Stimulated activated CD8-positive, alpha-beta memory T cell treated with anti-CD3 and anti-CD28 coated beads, Interleukin-4, amount 100 ng/mL, for 4 hours (primary cell): ENCODE results near the gene FLT3.
"Not testable (repeated sequence)": the region's sequence is repeated elsewhere in the genome, so short reads cannot be mapped to it uniquely, and the experiment has no call there.

Source experiments
- DNase-seq, 2 donors: peaks; one replicate each; pipeline ENCODE4 v3.0.0-alpha.2; 2020; ENCODE audit warnings: low read depth in 2 of 2, low spot score in 1 of 2

The FLT3 gene

DNA sequence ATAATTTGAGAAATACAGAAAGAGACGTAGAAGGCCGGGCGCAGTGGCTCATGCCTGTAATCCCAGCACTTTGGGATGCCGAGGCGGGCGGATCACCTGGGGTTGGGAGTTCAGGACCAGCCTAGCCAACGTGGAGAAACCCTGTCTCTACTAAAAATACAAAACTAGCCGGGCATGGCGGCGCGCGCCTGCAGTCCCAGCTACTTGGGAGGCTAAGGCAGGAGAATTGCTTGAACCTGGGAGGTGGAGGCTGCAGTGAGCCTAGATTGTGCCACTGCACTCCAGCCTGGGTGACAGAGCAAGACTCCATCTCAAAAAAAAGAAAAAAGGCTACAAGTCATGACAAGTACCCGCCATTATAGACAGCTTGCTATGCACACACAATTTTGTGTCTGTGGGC is 95.4 kb downstream of the FLT3 start:
- not testable (repeated sequence) for DNase-seq

DNA sequence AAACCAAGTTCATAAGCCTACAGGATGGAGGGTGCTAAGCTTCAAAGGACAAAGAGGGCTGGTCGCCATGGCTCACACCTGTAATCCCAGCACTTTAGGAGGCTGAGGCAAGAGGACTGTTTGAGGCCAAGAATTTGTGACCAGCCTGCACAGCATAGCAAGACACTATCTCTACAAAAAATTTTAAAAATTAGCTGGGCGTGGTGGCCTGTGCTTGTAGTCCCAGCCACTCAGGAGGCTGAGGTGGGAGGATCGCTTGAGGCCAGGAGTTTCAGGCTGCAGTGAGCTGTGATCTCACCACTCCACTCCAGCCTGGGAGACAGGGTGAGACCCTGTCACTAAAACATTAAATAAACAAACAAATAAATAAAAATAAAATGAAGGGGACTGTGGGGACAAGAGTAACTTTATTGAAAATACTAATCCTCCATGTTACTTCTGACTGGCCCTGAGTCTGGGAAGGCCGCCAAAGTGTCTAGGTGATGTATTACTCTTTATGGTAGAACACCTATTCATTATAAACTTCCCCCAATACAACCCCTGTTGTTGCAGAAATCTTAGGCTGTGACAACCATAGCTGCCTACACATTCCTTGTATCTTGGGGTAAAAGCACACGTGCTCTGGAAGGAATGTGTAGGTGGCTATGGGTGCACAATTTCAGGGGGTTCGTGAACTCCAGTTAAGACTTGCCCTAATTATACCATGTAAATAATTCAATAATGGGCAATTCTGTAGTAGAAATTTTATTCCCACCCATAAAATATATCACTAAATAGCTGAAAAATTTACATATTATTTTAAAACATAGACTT is 97.3 kb downstream of the FLT3 start:
- DNase-seq = no peak

DNA sequence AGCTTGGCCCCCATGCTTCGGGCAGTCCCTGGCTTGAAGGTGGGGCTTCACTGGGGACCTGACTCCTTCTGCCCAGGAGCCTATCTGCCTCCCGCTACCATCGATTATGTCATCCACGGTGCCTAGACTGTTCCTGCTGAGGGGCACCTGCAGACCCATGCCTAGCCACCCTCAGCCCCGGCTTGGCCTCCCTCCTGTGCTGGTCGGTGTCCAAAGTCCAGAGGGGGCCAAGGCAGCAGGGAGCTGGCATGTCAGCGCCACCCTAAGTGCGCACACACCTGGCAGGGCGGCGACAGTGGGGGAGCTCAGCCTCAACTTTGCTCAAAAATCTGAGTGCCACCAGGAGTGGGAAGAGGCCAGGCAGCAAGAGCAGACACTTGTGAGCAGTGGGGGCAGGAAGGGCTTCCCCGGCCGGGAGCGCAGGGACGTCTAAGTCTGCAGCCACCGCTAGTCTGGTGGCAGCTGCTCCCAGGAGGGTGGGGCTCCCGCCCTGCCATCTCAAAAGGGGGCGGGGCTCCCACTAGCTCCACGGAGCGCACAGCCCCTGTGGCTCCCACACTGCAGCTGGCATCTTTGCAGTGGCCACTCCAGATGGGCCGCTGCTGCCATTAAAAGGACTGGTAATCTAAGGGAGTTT is 98.4 kb downstream of the FLT3 start:
- no peak for DNase-seq

DNA sequence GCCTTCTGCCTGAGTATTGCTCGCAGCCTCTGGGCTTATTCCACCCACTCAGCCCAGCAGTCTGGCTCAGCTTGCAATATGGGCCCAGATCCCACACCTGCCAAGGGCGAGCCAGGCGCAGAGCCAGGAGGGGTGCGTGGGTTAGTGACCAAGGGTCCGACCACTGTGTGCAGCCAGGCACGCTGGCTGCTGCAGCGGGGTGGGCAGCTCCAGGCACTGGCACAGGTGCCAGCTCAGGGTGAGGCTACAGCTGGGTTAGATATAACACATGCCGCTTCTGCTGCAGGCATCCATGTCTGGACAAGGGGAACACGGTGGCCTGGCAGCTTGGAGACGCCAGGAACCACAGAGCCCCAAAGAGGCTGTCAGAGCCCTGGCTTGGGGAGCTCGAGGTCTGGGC is 99.3 kb downstream of the FLT3 start:
- DNase-seq = no peak

DNA sequence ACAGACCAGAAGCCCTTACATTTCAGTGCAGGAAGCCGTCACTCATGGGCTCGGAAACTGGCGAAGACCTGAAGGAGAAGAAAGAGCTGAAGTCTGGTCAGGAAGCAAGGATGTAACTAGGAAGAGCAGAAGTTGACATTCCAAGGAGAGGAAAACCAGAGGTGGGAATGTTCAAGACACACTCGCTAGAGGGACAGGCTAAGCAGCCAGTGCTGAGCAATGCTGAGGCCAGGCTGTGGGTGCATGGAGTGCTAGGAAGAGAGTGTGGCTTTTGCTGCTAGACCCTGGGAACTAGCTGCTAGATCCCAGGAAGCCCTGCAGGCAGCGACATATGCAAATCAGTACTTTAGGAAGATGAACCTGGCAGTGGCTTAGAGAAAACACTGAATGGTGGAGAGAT is 99.8 kb downstream of the FLT3 start:
- DNase-seq = no peak

DNA sequence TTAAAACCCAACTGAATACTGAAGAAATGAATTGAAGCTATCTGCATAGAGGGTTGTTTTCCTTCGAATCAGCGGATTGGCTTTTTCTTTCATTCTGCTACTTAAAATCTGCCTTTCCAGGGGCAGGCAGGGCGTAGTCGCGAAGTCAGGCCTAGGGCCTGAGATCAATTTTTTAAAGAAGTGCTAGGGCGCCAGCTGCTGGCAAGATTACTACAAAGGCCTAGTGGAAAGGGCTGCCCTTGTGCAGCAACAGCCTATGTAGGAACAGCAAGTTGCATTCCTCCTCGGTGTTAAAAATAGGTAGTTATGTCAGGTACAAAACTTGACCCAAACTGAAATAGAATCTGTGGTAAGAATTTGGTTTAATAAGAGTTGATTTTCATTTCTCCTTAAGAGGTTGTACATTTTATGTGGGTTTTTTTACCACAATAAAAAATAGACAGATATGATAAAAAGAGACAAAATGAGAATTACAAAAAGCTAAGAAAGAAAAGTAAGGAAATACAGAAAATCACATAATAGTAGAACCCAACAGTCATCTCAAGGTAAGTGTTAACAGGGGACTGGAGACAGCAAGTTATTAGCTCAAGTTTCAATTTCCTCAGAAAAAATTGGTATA is 102.4 kb downstream of the FLT3 start:
- DNase-seq = no peak

DNA sequence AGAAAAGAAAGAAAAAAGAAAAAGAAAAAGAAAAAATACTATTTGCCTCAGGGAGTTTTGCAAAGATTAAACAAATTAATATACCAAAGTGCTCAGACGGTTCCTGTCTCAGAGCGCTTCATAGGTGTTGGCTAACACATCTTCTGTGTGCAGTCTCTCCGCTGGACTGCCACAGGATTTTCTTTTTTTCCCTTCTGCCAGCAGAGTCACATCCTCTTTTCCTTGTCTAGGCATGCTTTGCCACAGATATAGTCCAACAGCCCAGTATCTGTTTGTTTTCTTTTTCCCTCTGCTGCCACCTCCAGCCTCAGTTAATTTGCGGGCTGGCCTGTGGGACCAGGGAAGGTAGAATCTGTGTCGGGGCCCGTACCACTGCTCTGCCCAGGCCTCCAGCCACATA is 108.5 kb downstream of the FLT3 start:
- DNase-seq = no peak

DNA sequence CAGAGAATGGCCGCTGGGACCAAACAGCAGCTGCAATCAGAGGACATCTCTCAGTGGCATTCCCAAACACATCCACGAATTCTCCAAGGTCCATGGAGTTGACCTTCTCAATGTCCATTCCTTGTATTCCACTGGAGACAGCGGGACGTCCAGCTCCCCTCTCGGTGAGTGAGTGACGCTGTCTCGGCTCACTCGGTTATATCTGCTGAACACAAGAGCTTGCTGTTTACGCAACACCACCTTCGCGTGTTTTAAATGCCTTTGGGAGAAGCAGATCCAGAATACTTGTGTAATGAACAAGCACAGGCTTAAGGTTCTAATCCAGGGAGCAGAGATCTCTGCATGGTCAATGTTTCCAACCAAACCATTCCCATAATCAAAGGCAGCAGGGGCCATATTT is 111.9 kb downstream of the FLT3 start, which contains the start of gene URAD:
Gene URAD, minus strand, starts transcription at position 174 of the 400 bp plus-strand sequence. Its CDS starts 56 bp downstream, at position 118.
- DNase-seq = no peak

DNA sequence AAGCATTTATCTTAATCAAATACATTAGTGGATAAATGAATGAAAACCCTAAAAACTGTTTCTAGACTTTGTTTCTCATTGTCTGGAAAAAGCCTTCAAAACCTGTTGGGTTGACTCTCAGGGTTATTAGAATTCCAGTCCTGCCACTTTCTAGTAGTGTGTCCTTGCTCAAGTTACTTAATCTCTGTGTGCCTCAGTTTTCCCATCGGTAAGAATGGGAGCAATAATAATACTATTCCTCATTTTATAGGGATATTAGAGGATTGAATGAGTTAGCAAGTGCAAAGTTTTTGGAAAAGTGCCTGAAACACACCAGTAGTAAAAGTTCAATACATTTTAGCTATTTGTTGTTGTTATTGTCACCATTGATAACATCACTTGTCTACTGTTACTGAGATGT is 114.8 kb downstream of the FLT3 start:
- no peak for DNase-seq

DNA sequence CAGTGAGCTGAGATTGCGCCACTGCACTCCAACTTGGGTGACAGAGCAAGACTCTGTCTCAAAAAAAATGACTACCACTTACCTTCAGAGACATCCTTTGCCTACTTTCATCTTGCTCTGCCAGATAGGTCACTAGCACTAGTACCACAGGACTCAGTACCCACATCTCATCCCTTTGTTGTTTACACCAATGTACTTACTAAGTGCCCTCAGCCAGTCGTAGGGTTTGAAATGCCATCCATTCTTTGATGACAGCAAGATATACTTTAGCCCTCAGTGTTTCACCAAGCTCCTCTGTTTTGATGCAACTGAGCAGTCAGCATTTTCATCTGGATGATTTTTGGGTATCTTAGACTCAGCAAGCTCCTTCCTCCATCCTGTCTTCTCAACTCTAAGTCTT is 118.0 kb downstream of the FLT3 start:
- DNase-seq = no peak

DNA sequence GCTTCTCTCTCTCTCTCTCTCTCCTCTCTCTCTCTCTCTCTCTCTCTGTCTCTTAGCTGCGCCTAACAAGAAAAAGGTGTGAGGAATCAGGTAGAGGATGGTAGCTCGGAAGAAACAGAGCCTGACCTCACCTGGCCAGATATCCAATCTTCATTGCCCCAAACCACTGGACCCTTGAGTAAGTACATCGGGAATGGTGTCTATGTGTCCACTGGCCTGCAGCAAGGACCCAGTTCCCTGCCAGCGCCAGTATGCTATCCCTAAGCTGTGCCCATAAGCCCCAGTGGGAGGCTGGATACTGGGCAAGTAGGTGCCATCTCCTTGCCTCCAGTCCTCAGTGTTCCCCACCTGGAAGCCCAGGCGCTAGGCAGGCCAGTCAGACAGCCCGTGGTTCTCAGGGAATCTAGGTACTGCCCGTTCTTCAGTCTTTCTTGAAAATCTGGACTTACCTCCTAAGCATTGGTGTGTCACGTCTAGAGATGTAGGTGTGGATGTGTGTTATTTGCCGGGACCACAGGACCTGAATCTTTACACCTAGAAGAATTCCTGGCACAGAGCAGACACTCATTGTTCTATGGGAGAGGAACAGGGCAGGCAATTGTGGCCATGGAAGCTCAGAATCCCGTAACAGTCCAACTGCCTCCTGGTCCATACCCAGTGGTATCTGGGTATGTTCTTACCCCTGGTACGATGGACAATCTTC is 119.2 kb downstream of the FLT3 start:
- no peak for DNase-seq

DNA sequence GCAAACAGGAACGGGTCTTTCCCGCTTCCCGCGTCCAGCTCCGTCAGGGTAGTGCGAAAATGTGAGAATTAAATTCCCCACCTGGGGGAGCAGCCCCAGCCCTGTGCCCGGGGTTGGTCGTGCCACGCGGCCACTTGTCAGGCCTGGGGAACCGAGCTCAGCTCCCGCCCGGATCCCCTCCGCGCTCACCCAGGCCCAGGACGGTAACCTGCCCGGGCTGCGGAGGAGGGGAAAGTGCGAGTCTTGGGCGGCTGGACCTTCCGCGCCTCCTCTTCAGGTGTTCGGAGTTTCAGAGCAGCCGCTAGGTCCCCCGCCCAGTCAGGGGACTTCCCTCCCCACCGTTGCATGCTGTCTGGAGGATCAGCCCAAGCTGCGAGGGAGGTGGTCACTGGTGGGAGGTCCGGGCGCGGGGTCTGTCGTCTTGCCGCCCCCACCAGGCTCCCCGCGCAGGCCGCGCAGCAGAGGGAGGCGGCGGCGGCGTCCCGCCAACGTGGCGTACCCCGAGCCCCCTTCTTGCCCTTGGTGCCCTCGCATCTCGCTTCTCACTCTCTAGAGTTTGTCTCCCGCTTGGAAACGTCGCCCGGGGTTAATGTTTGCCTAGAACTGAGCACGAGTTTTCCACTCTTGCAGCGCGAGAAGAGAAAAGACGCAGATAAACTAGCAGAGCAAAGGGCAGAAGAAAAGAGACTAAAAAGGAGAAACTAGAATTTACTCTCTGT is 119.9 kb downstream of the FLT3 start:
- DNase-seq = no peak

DNA sequence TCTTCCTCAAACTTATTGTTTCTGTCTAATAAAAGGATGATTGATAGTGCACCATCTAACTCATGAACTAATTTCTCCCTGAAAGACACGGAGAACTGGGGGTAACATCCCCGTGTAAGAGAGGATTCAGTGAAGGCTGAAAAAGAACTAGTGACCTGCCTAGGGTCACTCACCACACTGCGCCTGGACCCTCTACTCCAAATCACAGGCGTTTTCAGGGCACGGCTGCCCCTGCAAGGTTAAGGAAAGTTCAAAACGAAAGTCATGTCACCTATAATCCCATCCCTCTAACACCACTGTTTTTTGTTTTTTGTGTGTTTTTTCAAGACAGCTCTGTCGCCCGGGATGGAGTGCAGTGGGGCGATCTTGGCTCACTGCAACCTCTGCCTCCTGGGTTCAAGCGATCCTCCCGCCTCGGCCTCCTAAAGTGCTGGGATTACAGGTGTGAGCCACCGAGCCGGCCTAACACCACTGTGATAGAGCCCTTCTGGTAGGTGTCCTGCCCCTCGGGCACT is 120.6 kb downstream of the FLT3 start:
- DNase-seq = no peak

DNA sequence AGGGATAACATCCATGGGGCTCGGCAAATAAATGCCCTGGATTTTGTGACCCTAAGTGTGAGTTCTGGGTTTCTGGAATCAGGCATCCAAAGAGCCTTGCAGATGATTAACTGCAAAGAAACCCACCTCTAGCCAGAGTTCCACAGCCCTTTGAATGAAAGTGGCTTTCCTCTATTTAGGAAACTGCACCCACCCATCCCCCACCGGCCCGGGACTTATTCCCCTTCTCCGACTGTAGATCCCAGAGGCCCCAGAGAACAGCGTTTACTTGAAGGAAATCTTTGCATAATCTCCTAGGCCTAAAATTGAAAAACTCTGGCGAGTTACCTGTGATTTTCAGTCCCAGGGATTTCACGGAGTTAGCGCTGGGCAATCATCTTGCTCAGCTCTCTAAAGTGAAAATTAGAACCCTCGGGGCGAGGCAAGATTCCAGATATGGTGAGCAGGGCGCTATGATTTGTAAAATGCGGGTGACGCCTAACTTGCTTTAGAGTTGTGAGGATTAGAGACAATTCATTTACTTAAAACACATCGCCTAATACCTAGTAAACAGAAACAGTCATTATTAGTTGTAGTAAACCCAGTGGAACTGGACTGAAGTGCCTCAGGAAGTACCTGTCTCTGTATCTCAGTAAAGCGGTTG is 121.3 kb downstream of the FLT3 start:
- DNase-seq = no peak

DNA sequence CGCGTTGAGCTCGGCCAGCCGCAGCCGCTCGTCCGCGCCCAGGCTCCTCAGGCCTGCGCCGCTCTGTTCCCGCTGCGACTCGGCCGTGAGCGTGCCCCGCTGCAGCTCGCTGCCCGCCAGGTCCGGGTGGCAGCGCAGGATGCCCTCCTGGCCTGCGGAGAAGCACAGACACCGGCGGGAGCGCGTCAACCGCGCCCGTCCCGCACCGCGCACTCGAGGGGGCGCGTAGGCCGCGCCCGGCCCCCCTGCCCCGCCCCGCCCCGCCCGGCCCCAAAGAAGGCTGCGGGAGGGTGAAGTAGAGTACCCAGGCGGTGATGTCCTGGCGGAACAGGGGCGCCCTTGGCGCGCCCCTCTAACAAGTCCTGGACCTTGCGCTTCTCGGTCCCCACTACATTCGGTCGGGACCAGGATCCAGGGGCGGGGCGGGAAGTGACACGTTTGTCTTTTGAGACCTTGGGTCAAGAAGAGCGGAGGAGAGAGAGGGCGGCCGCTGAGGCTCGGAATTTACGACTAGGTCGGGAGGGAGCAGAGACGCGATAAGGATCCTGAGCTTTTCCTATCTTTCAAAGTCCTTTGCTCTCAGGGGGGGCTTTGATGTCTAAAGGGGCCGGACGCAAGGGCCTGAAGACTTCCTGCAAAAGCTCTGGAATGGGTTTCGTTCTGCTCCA is 121.9 kb downstream of the FLT3 start:
- no peak for DNase-seq

DNA sequence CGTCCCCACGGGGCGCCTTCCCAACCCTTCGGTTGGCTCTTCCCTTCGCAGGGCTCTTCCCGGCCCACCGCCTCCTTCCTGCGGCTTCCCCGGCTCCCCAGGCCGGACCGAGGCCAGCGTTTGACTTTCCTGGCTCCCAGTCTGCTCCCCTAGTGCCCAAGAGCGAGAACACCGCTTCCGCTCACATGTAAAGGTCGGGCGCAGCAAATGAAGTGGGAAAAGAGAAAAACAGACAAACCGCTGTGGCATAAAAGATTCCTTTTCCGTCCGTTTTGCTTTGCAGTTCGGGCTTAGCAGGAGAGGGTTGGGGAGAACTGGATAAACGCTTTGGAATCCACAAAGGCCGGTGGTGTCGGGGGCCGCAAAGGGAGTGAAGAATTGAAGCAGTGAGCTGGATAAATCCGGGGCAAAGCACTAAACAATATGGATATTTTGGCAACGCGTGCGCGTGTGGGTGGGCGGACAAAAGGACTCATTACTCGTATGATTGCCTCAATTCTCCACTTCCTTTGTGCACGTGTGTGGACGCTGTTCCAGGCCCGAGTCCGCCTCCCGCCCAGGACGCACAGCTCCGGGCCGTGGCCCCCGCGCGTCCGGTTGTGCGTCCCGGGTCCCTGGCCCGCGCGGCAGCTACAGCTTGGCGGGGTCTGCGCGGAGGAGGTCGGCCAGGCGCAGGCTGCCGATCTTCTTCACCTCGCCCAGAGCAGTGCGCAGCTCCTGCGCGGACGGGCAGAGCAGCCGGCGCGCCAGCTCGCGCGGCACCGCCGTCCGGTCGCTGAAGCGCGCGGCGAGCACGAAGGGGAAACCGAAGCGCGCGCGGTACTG is 122.7 kb downstream of the FLT3 start:
- no peak for DNase-seq

DNA sequence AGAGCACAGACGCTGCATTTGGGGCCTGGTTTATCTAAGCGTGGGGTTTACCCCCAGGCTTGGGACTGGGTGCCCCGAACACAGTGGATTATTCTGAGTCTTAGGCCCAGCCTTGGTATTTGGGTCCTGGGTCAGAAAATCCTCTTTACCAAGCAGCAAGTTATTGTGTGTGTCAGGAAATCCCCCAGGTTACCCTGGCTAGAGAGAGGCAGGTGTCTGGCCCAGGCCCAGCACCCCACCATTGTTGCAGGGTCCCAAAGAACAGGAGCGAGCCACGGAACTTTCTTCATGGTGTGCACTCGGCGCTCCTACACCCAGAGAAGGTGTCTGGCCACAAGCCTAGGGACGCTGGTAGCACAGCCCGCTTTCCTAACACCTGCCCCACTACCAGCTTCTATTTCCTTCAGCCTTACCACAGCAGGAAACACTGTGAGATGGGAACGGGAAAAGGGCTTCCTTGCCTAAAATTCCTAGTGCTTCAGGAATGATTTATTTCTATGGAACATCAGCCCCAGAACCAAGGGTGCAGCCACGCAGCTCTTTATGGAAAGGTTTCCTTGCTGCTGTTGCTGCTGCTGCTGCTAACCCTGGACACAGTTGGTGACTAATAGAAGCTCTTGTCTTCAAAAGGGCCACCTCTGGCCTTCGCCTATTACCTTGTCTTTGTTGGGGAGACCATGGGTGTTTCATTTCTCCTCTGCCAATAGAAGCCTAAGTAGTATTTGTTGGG is 123.8 kb downstream of the FLT3 start:
- DNase-seq = no peak
